PC-3 (cell line): ENCODE data around the gene POLA1. TPM values are rescaled to one million over a fixed set of nuclear protein-coding genes. Genes with fewer than 3 reads are reported as not detected.

Experiments used
- ATAC-seq: fragments of 200-7000 bp; cut with Tn5 transposase; 2 replicates; pipeline ENCODE4 v1.9.1; 2020; ENCODE audit warnings: mild to moderate bottlenecking, moderate library complexity
- BruUV-seq: library from RNA; stranded (reverse); fragments of 400-500 nt; replicated peaks from 2 replicates; lab custom pipeline; 2021; lab: Mats Ljungman, UMichigan
- CTCF ChIA-PET: fragments of 300-600 bp; sonication (Branson Sonifier 250); formaldehyde crosslinking; loops from one replicate; lab custom pipeline; 2022; ENCODE audit warnings: antibody characterized with exemption; lab: Charles Lee
- POLR2A ChIA-PET: fragments of 300-600 bp; sonication (Branson Sonifier 250); formaldehyde crosslinking; loops from one replicate; lab custom pipeline; 2022; ENCODE audit warnings: antibody characterized with exemption; ENCODE audit not compliant: unreplicated experiment; lab: Charles Lee
- DNase-seq: peaks from one replicate; pipeline ENCODE4 v3.0.0-alpha.2; 2015
- H2AFZ ChIP-seq: fragments of 300-600 bp; sonication (generic); 2 replicates; pipeline ENCODE4 v1.6.0; 2016; ENCODE audit warnings: antibody characterized with exemption, low read length
- H3F3A ChIP-seq: fragments of 300-600 bp; sonication (generic); one replicate; pipeline ENCODE4 v1.6.0; 2017; ENCODE audit warnings: antibody characterized with exemption, low read length, control low read depth, mild to moderate bottlenecking; ENCODE audit not compliant: unreplicated experiment
- H3K27ac ChIP-seq: fragments of 300-600 bp; sonication (generic); 2 replicates; pipeline ENCODE4 v1.5.1; 2016; ENCODE audit warnings: mild to moderate bottlenecking, low read length
- H3K27me3 ChIP-seq: fragments of 300-600 bp; sonication (generic); 2 replicates; pipeline ENCODE4 v1.6.1; 2016; ENCODE audit warnings: low read length, mixed read lengths
- H3K36me3 ChIP-seq: fragments of 300-600 bp; sonication (generic); 2 replicates; pipeline ENCODE4 v1.6.1; 2016; ENCODE audit warnings: low read depth, mixed run types, low read length, mixed read lengths
- H3K4me1 ChIP-seq: fragments of 300-600 bp; sonication (generic); 2 replicates; pipeline ENCODE4 v1.5.1; 2016; ENCODE audit warnings: low read length; ENCODE audit not compliant: insufficient read depth
- H3K4me2 ChIP-seq: fragments of 300-600 bp; sonication (generic); 2 replicates; pipeline ENCODE4 v1.6.0; 2016; ENCODE audit warnings: low read length
- H3K4me3 ChIP-seq: fragments of 300-600 bp; sonication (generic); 2 replicates; pipeline ENCODE4 v1.5.1; 2016; ENCODE audit warnings: mild to moderate bottlenecking, low read length, mixed read lengths
- H3K79me2 ChIP-seq: fragments of 300-600 bp; sonication (generic); 2 replicates; pipeline ENCODE4 v1.6.1; 2017; ENCODE audit warnings: low read length, mixed read lengths
- H3K9ac ChIP-seq: fragments of 300-600 bp; sonication (generic); 2 replicates; pipeline ENCODE4 v1.6.0; 2016; ENCODE audit warnings: mild to moderate bottlenecking, low read length
- H3K9me2 ChIP-seq: fragments of 300-600 bp; sonication (generic); replicated peaks from 2 replicates; pipeline ENCODE4 v1.6.1; 2016; ENCODE audit warnings: mixed run types, low read length, mixed read lengths
- H3K9me3 ChIP-seq: fragments of 300-600 bp; sonication (generic); 2 replicates; pipeline ENCODE4 v1.6.1; 2016; ENCODE audit warnings: low read length, mixed read lengths
- H4K20me1 ChIP-seq: fragments of 300-600 bp; sonication (generic); 2 replicates; pipeline ENCODE4 v1.6.1; 2016; ENCODE audit warnings: low read length, mixed read lengths
- EZH2 ChIP-seq: fragments of 300-600 bp; sonication (generic); IDR thresholded peaks from one replicate; pipeline ENCODE4 v1.6.1; 2017; ENCODE audit warnings: antibody characterized with exemption, mild to moderate bottlenecking, low read length; ENCODE audit not compliant: unreplicated experiment
- EZH2phosphoT487 ChIP-seq: fragments of 300-600 bp; sonication (generic); IDR thresholded peaks from 2 replicates; pipeline ENCODE4 v1.6.1; 2018; ENCODE audit warnings: mild to moderate bottlenecking, antibody characterized with exemption, low read length, borderline replicate concordance
- intact Hi-C: fragments of 100-400 bp; cut with micrococcal nuclease; formaldehyde crosslinking; loops from 2 replicates; pipeline ENCODE4 v1.9.0; 2023
- total RNA-seq: library from RNA; depleted of rRNA; stranded (reverse); fragments of >200 nt; gene quantifications from 2 replicates; pipeline ENCODE4 v1.2.3, GENCODE V29; 2014
- TF ChIP-seq, protein P1 (sequence below): fragments of 300-600 bp; sonication (generic); conservative IDR thresholded peaks from 2 replicates; pipeline ENCODE4 v1.5.1; 2017; ENCODE audit warnings: antibody characterized with exemption, low read depth, mild to moderate bottlenecking, low read length

Gene POLA1
- total RNA-seq, 1 experiment from 2014 or later: 19.6 TPM

DNA sequence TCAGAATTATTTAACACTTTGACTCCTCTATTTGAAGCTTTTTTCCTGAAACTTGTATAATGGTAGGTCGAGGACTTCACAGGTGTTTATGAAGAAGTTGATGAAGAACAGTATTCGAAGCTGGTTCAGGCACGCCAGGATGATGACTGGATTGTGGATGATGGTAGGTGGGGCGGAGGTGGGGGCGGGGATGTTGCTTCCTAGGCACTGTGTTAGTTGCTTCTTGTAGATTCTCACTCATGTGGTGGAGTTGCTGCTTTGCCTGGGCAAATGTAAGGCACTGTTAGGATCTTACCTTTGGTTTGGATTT is 9.4 kb downstream of the POLA1 start:
- Histone ChIP-seq H4K20me1 (no peaks in the 10 kb centered on the region), H3K79me2 (peaks cover 11% of the 10 kb centered on the region), H3K27me3 (no peaks in the 10 kb centered on the region), H3K4me3 (no peak overlapping the region), H3K36me3 (peaks cover 38% of the 10 kb centered on the region), H3F3A (no peaks in the 10 kb centered on the region), H3K9me3 (no peaks in the 10 kb centered on the region), H3K9me2 (no peaks in the 10 kb centered on the region), H2AFZ (no peak overlapping the region), H3K9ac (no peak overlapping the region), H3K4me1 (no peaks in the 10 kb centered on the region), H3K4me2 (no peak overlapping the region), H3K27ac (no peak overlapping the region)
- CTCF ChIA-PET: no interaction called here
- TF ChIP-seq EZH2phosphoT487: no peak
- no peak for TF ChIP-seq EZH2
- TF ChIP-seq, protein P1, sequence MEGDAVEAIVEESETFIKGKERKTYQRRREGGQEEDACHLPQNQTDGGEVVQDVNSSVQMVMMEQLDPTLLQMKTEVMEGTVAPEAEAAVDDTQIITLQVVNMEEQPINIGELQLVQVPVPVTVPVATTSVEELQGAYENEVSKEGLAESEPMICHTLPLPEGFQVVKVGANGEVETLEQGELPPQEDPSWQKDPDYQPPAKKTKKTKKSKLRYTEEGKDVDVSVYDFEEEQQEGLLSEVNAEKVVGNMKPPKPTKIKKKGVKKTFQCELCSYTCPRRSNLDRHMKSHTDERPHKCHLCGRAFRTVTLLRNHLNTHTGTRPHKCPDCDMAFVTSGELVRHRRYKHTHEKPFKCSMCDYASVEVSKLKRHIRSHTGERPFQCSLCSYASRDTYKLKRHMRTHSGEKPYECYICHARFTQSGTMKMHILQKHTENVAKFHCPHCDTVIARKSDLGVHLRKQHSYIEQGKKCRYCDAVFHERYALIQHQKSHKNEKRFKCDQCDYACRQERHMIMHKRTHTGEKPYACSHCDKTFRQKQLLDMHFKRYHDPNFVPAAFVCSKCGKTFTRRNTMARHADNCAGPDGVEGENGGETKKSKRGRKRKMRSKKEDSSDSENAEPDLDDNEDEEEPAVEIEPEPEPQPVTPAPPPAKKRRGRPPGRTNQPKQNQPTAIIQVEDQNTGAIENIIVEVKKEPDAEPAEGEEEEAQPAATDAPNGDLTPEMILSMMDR: no peak
- intact Hi-C loops: no loop called here
- BruUV-seq: no TSS peak
- ATAC-seq (no peak), DNase-seq (no peak)
- POLR2A ChIA-PET: no interaction called here

DNA sequence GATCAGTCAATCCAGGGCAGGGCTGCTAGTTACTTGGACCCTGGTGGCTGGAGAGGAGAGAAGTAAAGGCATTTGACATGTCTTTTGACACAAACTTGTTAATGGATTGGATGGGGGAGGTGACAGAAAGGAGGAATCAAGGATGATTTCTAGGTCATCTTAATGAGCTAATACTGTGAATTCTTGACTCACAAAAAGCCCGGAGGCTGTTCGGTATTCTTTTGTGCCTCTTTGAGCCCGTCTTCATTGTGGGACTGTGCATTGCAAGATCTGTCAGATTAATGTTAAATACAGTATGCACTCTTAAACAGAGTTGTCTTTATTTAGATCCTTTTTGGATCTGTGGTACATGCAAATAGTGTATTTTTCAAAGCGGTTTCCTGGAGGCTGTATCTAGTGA is 25.1 kb downstream of the POLA1 start:
- no peak for ATAC-seq
- H3K27me3 ChIP-seq: no peaks in the 10 kb centered on the region
- no TSS peak for BruUV-seq
- H3K79me2 ChIP-seq: no peaks in the 10 kb centered on the region
- CTCF ChIA-PET: no interaction called here
- H3K9me2 ChIP-seq: no peaks in the 10 kb centered on the region
- no peak overlapping the region for H3K4me3 ChIP-seq
- TF ChIP-seq EZH2: no peak
- TF ChIP-seq, protein P1: no peak
- TF ChIP-seq EZH2phosphoT487: no peak
- H3K9ac ChIP-seq: no peak overlapping the region
- POLR2A ChIA-PET: no interaction called here
- no peak overlapping the region for H3K27ac ChIP-seq
- no peaks in the 10 kb centered on the region for H3K9me3 ChIP-seq
- no peak overlapping the region for H2AFZ ChIP-seq
- H3F3A ChIP-seq: no peaks in the 10 kb centered on the region
- peaks cover 48% of the 10 kb centered on the region for H3K36me3 ChIP-seq
- DNase-seq: no peak
- intact Hi-C loops: no loop called here
- no peaks in the 10 kb centered on the region for H3K4me1 ChIP-seq
- no peak overlapping the region for H3K4me2 ChIP-seq
- no peaks in the 10 kb centered on the region for H4K20me1 ChIP-seq

DNA sequence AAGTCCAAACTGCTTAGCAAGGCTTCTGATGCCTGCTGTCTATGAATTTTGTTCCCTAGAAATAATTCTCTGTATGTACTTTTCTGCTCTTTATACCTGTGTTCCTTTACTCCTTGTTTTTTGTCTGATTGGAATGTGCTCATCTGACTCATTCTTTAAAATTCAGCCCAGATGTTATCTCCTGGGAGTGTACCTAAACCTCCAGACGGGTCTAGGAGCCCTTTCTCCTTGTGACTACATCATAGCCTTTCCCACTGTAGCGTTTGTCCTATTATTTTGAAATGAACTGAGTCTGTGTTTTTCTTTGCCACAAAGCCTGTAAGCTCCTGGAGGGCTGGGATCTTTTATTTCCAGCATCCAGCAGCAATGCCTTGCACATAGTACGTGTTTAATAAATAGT is 26.3 kb downstream of the POLA1 start:
- Histone ChIP-seq H3K4me3 (no peak overlapping the region), H3K27me3 (no peaks in the 10 kb centered on the region), H3K4me2 (no peak overlapping the region), H4K20me1 (no peaks in the 10 kb centered on the region), H2AFZ (no peak overlapping the region), H3K9me2 (no peaks in the 10 kb centered on the region), H3F3A (no peaks in the 10 kb centered on the region), H3K79me2 (no peaks in the 10 kb centered on the region), H3K4me1 (no peaks in the 10 kb centered on the region), H3K9me3 (no peaks in the 10 kb centered on the region), H3K27ac (no peak overlapping the region), H3K36me3 (peaks cover 43% of the 10 kb centered on the region; the same call in 1 of the 2 replicates), H3K9ac (no peak overlapping the region)
- DNase-seq (peak; percentile 6), ATAC-seq (no peak)
- CTCF ChIA-PET: no interaction called here
- POLR2A ChIA-PET: no interaction called here
- intact Hi-C loops: no loop called here
- TF ChIP-seq, protein P1: no peak
- TF ChIP-seq EZH2 (no peak), EZH2phosphoT487 (no peak)
- no TSS peak for BruUV-seq
